Activated T-cell treated with anti-CD3 and anti-CD28 coated beads for 48 hours (primary cell): ENCODE data around the gene APOA4.
"Not testable (repeated sequence)": the region's sequence is repeated elsewhere in the genome, so short reads cannot be mapped to it uniquely, and the experiment has no call there.

Experiments used
- DNase-seq: peaks from one replicate; pipeline ENCODE4 v3.0.0-alpha.2; 2020; ENCODE audit warnings: low read depth

The APOA4 gene

DNA sequence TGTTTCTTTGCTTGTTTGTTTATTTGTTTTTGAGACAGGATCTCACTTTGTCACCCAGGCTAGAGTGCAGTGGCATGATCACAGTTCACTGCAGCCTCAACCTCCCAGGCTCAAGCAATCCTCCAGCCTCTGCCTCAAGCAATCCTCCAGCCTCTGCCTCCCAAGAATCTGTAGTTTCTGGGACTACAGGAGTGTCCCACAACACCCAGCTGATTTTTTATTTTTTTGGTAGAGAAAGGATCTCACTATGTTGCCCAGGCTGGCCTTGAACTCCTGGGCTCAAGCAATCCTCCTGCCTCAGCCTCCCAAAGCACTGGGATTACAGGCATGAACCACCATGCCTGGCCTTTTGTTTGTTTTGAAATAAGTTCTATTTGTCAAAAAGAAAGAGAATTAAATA, 21.4 kb downstream of the APOA4 start:
- DNase-seq: not testable (repeated sequence)

DNA sequence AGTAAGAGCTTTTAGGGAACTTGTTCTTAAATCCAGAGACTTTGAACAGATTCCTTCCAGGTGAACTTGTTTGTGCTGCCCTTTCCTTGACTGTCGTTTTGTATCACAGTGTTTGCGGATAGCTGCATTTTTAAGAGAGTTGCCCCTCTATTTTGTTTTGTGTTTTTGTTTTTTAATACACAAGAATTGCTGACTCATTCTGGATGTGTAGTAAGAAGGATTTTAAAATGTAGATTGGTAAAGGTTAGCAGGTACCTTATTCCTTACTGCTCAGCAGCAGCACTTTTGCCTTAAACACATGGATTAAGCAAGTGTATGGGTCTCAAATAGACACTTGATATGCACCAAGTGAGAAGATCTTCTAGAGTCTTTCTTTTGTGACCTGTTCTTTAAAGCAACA, 22.5 kb downstream of the APOA4 start:
- no peak for DNase-seq

DNA sequence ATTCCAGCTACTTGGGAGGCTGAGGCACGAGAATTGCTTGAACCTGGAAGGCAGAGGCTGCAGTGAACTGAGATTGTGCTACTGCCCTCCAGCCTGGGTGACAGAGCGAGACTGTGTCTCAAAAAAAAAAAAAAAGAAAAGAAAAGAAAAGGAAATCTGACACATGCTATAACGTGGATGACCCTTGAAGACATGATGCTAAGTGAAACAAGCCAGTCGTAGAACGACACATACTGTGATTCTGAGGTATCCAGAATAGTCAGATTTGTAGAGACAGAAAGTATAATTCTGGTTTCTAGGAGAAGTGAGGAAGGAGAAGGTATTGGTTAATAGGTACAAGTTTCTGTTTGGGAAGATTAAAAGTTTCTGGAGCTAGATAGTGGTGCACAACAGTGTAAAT, 24.7 kb downstream of the APOA4 start:
- no peak for DNase-seq

DNA sequence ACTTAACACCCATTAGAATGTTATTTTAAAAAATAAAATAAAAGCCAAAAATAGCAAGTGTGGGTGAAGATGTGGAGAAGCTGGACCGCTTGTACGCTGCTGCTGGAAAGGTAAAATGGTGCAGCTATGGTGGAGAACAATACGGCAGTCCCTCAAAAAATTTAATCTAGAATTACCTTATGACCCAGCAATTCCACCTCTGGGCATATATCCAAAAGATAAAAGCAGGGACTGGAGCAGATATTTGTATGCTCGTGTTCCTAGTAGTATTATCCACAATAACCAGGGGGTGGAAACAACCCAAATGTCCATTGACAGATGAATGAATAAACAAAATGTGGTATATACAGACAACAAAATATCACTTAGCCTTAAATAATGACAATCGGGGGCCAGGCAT, 25.3 kb downstream of the APOA4 start:
- DNase-seq: no peak

DNA sequence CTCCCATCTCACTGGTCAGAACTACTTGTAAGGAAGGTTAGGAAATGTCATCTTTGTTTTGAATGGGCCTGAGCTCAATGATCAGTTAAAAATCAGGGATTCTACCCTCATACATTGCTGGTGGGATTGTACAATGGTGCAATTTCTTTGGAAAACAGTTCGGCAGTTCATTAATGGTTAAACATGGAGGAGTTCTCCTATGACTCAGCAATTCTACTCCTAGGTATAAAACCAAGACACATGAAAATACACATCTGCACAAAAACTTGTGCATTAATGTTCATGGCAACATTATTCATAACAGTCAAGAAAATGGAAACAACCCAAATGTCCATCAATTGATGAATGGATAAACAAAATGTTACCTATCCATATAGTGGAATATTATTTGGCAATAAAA, 26.6 kb downstream of the APOA4 start:
- DNase-seq: no peak

DNA sequence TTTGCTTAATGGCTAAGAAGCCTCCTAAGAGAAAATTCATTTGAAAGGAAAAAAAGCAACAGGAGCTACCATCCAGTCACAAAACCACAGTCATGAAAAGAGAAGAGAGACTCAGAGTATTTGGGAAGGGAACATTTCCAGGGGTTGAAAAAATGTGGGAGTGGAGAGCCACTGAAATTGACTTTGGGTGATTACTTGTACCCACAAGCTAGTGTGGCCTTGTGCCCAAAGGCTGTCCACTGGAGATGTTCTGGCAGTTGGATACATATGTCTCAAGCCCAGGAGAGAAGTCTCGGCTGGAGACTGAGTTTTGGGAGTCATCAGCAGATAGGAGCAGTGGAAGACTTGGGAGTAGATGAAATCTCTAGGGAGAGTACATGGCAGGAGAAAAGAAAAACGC, 28.3 kb downstream of the APOA4 start:
- no peak for DNase-seq

- no peak for DNase-seq
Observed at GRCh38 chr11:116793772-116794097, 29.4 kb downstream of the APOA4 start.

- no peak for DNase-seq
Observed at GRCh38 chr11:116792869-116793771, 30.0 kb downstream of the APOA4 start.

DNA sequence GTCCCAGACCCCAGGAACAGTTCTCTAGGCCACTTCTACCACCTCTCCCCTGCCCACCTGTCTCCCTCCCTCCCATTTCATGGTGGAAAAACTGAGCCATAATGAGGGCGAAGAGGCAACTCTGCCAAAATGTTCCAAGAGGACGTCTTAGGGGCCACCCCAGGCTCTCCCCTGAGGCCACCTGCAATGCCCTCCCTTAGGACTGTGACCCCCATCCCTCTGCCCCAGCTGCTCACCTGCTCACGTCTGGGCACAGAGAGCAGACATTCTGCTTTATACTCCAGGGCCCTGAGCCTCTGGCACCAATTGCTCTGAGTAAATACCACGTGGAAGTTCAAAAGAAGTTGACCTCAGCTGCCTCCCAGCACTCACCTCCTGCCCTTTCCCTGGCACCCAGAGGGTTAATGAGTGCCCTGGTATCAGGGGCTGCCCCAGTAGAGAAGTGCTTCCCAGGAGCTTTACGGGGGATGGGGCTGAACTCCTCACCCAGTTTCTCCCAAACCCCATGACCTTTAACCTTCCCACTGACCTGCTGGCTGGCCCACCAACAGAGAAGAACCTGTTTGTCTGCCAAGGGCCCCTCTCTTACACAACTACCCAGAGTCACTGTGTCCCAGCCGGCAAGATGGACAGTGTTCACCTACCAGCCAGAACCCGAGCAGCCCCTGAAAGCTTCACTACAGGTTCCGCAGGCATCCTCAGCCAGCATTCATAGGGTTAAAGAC, 30.8 kb downstream of the APOA4 start:
- no peak for DNase-seq

DNA sequence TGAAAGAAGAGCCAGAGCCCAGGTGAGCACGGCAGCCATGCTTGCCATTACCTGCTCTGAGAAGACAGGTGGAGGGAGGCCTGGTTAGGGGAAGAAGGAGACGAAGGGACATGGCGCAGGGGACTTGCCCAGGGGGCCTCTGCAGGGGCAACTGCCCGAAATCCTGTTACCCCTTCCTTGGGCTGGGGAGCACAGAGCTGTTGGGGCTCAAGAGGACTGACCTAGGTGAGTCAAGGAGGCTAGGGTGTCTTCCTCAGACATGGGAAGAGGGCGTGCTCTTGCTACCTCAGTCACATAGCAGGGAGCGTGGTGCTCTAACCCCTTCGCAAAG, 31.3 kb downstream of the APOA4 start, which contains the start of gene APOA5:
Gene APOA5 (minus strand): TSS at position 67 of the 331 bp plus-strand sequence. CDS start 19 bp downstream, at position 48.
- no peak for DNase-seq

DNA sequence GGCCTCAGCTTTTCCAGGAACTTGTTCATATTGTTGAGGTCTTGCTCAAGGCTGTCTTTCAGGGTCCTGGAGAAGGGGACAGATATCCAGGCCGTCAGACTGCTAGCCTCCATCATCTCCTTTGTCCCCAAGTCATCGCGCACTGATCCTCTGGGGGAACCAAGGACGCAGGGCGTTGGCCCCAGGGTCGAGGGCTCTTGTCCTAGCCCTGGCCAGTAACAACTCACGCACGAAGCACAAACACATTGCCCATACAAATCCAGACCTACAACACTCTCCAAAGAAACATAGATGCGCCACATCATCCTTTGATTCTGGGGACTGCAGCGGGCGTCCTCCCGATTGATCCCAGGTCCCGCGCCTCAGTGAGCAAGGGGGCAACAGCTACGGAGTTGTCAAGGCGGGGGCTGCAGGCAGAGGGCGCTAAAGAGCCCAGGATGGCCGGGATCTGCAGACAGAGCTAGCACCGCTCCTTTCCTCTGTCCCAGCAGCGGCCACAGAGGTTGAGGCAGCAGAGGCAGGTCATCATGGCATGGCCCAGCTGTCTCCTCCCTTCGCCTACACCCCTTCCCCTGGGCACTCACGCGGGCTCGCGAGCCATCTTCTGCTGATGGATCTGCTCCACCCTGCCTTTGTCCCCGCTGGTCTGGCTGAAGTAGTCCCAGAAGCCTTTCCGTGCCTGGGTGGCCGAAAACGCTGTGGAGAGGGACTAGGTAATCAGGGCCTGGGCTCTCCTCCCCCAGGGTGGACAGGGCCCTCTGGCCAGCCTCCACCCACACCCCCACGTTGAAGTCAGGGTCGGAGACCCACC, 31.9 kb downstream of the APOA4 start:
- DNase-seq: peak; percentile 74

GRCh38 chr11:116790167-116791001, 32.7 kb downstream of the APOA4 start:
- no peak for DNase-seq

- no peak for DNase-seq
Observed at GRCh38 chr11:116788975-116789374, 34.1 kb downstream of the APOA4 start.

GRCh38 chr11:116788534-116788933, 34.6 kb downstream of the APOA4 start:
- no peak for DNase-seq

- peak; percentile 80 for DNase-seq
Observed at GRCh38 chr11:116787786-116788486, 35.2 kb downstream of the APOA4 start, which contains the start of gene ZPR1. Gene ZPR1 (minus strand): TSS chr11:116788023. CDS start chr11:116787990, 33 bp downstream.

DNA sequence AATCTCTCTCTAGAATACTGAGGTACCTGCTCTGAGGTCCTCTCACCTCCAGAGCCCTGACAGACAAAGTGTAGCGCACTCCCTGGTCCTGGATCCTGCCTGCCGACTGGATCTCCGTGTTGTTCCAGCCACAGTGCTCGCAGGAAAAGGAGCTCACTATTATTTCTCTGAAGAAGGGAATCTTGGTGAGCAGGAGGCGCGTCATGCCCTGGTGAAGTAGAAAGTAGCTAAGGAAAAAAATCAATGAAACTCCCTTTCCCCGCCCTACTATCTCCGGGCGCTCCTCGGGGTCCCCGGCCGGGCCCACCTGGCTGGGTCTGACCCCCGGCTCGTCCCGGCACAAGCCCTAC, 35.7 kb downstream of the APOA4 start:
- DNase-seq: no peak

GRCh38 chr11:116786966-116787365, 36.1 kb downstream of the APOA4 start:
- DNase-seq: no peak

GRCh38 chr11:116786326-116786725, 36.8 kb downstream of the APOA4 start:
- no peak for DNase-seq

GRCh38 chr11:116782728-116783127, 40.4 kb downstream of the APOA4 start:
- no peak for DNase-seq

DNA sequence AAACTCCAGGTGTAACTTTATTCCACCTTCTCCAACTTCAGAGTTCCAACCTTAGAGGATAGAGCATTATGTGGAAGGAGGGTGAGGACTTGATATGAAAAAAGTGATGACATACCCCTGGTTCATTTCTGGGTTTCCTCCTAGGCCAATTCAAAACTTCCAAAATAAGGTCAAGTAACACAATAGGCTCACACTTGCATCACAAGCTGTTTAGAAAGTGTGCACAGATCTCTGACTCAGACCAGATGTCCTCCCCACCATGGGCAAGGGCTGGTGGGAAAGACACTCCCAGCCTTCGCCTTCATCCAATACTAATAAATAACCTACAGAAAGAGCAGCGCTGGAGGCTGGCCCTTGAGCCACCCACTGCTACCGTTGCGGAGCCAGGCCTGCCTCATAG, 44.5 kb downstream of the APOA4 start:
- no peak for DNase-seq

GRCh38 chr11:116777056-116777455, 46.0 kb downstream of the APOA4 start:
- DNase-seq: no peak
